Omental fat pad (tissue), 4 donors: ENCODE results near the gene CELF2. TPM values are rescaled to one million over a fixed set of nuclear protein-coding genes. Genes with fewer than 3 reads are reported as not detected.

Experiments
- ATAC-seq: fragments of 150-250 bp; one replicate; pipeline ENCODE4 v1.9.1; 2016; ENCODE audit warnings: mild to moderate bottlenecking, moderate library complexity; ENCODE audit not compliant: low FRiP score
- DNase-seq: peaks from one replicate; pipeline ENCODE4 v3.0.0-alpha.2; 2019; ENCODE audit warnings: low spot score
- total RNA-seq, 4 donors: library from RNA; depleted of rRNA; stranded (reverse); fragments of >200 nt; gene quantifications; one replicate each; pipeline ENCODE4 v1.1.0, GENCODE V29; 2016
- TF ChIP-seq, protein P1 (sequence below), 3 donors: fragments of 450-650 bp; IDR thresholded peaks; one replicate each; pipeline ENCODE4 v1.5.1; 2016 to 2017; ENCODE audit warnings: antibody characterized with exemption in 3 of 3, mild to moderate bottlenecking in 3 of 3, moderate library complexity in 2 of 3

CELF2 gene
- total RNA-seq, 4 donors from 2014 or later, result 81.7 to 116 (median 104) TPM

DNA sequence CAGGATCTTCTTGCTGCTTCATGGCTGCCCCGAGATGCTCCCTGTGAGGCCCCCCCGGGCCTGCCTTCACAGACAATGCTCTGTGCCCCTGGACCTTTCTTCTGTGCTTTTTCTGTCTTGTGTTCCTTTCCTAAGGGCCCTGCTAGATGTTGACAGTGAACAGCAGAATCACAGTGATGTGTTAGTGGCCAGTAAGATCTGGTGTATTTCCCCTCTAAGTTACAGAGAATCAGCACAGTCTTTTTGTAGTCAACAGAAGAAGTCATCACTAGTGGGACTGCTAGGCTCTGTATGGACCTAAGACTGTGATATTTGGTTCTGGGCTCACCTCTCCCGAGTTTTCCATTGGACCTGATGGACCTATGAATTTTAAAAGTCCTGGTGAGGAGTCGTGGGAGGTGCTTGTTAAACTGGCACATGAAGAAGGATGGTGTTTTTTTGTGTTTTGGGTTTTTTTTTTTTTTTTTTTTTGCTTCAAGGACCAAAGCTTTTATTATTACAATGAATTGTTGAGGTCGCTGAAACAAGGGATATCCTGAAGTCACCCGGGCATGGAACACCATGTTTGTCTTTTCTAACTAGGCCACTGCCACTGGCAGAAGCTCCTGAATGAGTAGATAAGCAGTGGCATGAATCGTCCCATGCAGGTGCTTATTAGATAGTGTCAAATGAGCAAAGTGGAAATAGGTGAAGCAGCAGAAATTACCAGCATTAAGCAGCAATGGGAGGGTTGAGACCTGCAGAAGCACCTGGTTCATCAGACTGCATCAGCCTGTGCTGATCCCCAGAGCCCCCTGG, 194.8 kb downstream of the CELF2 start:
- DNase-seq, result no peak
- ATAC-seq, result no peak
- TF ChIP-seq, protein P1, sequence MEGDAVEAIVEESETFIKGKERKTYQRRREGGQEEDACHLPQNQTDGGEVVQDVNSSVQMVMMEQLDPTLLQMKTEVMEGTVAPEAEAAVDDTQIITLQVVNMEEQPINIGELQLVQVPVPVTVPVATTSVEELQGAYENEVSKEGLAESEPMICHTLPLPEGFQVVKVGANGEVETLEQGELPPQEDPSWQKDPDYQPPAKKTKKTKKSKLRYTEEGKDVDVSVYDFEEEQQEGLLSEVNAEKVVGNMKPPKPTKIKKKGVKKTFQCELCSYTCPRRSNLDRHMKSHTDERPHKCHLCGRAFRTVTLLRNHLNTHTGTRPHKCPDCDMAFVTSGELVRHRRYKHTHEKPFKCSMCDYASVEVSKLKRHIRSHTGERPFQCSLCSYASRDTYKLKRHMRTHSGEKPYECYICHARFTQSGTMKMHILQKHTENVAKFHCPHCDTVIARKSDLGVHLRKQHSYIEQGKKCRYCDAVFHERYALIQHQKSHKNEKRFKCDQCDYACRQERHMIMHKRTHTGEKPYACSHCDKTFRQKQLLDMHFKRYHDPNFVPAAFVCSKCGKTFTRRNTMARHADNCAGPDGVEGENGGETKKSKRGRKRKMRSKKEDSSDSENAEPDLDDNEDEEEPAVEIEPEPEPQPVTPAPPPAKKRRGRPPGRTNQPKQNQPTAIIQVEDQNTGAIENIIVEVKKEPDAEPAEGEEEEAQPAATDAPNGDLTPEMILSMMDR (IDR thresholded peaks at IDR 0.05), result no peak

DNA sequence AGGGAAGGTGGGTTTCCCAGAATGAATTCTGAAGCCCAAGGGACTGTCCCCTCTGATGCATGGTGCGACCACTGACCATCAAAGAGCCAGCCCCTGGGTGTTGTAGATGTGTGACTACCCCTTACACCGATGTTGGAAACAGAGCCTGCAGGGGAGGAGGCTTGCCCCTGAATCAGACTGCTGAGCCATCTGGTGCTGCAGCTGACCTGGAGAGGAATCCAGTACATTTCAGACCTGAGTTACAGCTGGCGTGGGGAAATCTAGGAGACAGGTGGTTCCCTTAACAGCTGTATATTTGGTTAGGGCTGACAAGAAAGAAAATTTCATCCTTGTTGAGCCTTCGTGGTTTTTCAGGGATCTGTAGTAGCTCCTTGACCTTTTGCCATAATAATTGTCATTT, 195.5 kb downstream of the CELF2 start:
- ATAC-seq, result no peak

DNA sequence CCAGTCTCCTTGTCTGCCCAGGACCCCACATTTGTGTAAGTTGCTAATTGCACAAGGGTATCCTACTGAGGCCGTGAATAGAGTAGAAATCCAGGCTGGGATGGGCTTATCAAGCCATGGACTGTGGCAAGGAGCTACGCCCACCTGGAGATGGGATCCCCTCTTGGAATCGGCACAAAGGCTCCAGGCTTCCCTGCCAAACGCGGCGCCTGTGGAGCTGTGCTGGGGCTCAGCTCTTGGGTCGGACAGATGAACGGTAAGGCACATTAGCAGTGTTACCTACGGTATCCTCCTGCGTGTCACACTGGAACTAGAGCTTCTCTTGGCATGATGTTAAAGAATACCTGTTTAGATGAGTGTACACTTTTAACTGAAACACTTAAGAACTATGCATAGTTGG, 196.7 kb downstream of the CELF2 start:
- TF ChIP-seq, protein P1 (IDR thresholded peaks at IDR 0.05), result no peak
- DNase-seq (no peak), ATAC-seq (no peak)

More for the DNA sequence above, 195.5 kb downstream of the CELF2 start:
- TF ChIP-seq, protein P1 (IDR thresholded peaks at IDR 0.05), result no peak
- DNase-seq, result no peak

DNA sequence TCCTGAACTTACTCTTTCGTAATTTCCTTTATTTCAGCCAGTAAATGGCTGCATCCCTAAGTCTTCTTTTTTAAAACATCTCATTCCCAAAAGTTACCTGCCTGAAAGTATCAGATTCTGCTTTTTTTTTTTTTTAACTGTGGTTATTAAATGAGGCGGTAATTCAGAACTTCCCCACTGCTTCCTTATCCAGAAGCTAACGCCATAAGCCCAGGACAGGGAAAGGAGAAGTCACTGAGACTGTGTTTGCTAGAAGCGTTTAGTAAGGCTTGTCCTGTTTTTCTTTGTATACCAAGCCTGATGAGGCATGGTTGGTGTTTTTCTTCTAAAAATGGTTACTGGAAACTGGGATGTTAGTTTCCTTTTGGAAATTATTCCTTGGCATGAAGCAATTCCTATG, 197.8 kb downstream of the CELF2 start:
- no peak for ATAC-seq
- TF ChIP-seq, protein P1 (IDR thresholded peaks at IDR 0.05), result no peak
- no peak for DNase-seq

DNA sequence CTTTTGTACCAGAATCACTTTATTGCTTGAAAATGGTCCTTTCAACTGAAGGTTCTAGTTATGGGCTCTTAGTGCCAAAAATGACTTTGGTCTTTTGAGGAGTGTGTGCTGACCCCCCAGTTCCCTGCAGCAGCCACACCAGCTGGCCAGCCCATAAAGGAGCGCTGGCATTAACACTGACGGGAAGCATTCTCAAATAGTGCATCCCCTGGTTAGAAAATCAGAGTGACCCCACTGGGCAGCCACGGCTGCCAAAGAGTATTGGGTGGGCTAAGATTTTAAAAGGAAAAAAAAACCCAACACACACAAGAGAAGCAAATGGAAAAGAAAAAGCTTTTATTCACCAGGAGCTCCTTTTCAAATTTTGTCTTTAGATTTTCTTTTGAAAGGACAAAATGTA, 199.8 kb downstream of the CELF2 start:
- DNase-seq, result no peak
- TF ChIP-seq, protein P1 (IDR thresholded peaks at IDR 0.05), result no peak
- ATAC-seq, result no peak

DNA sequence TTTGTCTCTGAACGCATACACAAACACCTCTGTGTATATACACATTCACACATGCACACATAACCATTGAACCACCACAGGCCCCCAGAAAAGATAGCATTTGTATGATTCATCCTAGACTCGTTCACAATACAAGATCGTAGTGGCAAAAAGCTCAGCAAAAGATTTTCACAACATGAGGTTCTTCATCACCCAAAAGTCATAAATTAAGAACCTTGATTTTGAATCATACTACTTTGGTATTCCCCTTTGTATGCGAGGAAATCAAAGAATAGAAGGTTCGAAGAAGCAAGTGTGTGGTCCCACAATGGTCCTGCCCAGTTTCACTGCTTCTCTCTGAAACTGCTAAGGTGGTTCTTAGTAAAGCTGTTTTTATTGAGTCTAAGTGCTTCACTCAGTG, 200.7 kb downstream of the CELF2 start:
- ATAC-seq (peak; percentile 63), DNase-seq (no peak)
- TF ChIP-seq, protein P1 (IDR thresholded peaks at IDR 0.05), result no peak

DNA sequence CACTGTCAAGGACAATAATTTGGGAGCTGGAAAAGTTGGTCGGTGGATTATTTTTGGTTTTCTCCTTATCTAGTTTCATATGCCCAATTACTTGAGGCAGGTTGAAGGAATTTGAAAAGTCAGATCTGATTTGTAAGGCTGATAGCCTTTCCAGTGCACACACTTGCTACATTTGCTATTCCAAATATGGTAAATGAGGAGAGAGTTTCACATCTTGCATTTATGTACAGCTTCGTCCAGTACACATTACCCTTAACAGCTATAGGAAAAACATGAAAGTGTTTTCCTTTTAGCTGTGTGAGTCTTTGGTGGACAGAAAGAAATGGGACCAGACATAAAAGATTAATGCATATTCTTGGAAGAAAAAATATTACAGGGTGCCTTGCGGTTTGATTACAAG, 201.8 kb downstream of the CELF2 start:
- ATAC-seq (no peak), DNase-seq (no peak)
- TF ChIP-seq, protein P1 (IDR thresholded peaks at IDR 0.05), result no peak
